Activated T-helper 1 cell treated with anti-CD3 and anti-CD28 coated beads, Interleukin-2, amount 50 U/mL, for 16 hours (primary cell): ENCODE measurements around the gene ARL5C.
"Not testable (repeated sequence)": the region's sequence is repeated elsewhere in the genome, so short reads cannot be mapped to it uniquely, and the experiment has no call there.

ENCODE experiments used
- DNase-seq, 2 donors: peaks; one replicate each; pipeline ENCODE4 v3.0.0-alpha.2; 2020; ENCODE audit warnings: low read depth in 1 of 2, low spot score in 1 of 2

ARL5C gene

GRCh38 chr17:39141915-39142664 lies 23.9 kb downstream of the ARL5C start:
- DNase-seq = no peak

DNA sequence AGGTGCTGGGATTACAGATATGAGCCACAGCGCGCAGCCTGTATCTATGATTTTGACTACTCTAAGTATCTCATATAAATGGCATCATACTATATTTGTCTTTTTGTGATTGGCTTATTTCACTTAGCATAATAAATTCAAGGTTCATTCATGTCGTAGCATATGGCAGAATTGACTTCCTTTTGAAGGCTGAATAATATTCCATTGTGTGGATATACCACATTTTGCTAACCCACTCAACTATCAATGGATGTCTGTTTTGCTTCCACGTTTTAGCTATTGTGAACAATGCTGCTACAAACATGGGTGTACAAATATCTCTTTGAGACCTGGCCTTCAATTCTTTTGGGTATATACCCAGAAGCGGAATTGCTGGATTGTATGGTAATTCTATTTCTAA lies 24.7 kb downstream of the ARL5C start:
- DNase-seq = no peak

GRCh38 chr17:39139561-39139960 lies 26.4 kb downstream of the ARL5C start:
- DNase-seq = no peak

GRCh38 chr17:39139161-39139511 lies 26.8 kb downstream of the ARL5C start:
- DNase-seq = no peak

DNA sequence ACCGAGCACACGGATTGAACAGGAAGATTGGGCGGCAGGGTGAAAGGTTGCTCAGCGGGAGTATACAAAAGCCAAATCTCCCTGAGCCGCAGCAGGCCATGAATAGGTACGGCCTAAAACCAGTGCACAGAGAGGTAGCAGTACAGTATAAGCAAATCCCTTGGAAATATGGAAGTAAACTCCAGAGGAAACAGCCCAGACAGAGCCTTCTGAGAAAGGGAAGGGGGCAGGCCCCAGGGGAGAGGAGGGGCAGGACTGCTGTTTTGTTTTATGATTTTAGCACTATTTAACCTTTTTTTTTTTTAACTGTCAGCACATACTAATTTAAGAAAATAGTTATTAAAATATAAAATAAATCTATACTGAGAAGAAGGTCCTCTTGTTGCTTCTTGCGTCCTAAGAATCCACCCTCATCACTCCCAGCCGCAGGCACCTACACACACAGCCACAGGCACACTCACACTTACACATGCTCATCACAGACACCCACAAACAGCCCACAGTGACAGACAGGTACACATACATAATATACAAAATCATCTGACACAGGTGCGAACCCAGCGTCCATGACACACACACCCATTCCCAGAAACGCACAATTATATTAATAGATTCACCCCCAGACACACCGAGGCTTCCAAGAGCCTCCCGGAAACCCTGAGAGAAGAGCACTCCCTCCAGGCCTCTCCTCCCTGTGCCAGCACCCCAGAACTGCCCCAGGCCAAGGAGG lies 27.4 kb downstream of the ARL5C start:
- DNase-seq = no peak

GRCh38 chr17:39134878-39135277 lies 31.1 kb downstream of the ARL5C start:
- DNase-seq = no peak

DNA sequence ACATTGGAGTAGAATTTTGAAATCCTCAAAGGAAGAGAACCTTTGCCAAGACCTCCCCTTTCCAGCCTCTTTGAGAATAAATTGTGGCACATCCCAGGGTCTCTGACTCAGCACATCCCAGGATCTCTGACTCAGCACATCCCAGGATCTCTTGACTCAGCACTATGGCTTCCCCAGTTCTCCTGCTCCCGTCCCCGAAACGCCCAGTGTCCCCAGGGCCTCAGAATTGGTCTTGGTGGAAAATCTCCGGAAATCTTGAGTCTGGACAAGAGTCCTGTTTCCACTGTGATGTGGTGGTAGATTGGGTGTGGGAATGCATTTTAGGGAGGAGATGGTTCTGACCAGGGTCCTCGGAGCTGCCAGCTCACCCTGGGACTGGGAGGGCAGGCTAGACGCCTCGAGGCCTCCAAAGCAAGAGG lies 33.8 kb downstream of the ARL5C start:
- DNase-seq = no peak

GRCh38 chr17:39131616-39132015 lies 34.3 kb downstream of the ARL5C start:
- DNase-seq = no peak

DNA sequence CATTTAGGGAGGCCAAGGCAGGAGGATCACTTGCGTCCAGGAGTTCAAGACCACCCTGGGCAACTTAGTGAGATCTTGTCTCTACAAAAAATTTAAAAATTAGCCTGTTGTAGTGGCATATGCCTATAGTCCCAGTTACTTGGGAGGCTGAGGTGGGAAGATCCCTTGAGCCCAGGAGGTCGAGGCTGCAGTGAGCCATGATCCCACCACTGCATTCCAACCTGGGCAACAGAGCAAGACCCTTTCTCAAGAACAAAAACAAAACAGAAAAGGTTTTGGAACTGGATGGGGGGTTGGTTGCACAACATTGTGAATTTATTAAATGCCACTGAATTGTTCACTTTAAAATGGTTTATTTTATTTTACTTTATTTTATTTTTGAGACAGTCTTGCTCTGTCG lies 35.8 kb downstream of the ARL5C start:
- no peak for DNase-seq

- DNase-seq = not testable (repeated sequence)
Measured at GRCh38 chr17:39129544-39129943, 36.4 kb downstream of the ARL5C start.

GRCh38 chr17:39126436-39126835 lies 39.5 kb downstream of the ARL5C start:
- no peak for DNase-seq

DNA sequence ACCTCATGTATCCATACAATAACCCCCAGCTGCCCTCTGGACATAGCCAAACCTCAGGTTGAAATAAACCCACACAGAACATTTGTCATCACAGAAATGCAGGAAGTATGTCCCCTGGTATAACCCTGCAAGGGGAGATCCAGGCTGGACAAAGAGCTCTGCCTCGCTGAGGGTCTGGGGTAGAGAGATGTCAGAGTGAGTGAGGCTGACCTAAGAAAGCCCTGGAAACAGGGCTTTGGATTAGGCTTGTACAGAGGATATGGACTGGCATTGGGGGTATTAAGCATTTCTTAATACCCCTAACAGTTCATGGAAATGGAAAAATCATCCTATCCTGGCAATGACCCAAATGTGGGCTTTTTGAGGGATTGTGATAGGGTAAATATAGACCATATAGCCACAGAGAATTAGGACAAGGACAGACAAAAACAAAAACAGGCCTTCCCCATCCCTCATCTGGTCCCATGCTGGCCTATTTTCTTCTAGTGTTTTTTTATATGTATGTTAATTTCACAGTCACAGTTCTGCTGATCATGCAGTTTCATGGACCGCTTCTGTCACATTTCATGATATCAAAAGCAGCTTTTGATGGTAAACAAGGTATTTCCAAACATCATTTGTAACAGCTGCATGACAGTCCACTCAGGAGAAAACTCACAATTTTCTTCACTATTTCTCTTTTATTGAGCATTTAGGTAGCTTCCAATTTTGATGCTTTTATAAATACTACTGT lies 40.7 kb downstream of the ARL5C start:
- no peak for DNase-seq

- DNase-seq = no peak
Measured at GRCh38 chr17:39123627-39124026, 42.3 kb downstream of the ARL5C start.

DNA sequence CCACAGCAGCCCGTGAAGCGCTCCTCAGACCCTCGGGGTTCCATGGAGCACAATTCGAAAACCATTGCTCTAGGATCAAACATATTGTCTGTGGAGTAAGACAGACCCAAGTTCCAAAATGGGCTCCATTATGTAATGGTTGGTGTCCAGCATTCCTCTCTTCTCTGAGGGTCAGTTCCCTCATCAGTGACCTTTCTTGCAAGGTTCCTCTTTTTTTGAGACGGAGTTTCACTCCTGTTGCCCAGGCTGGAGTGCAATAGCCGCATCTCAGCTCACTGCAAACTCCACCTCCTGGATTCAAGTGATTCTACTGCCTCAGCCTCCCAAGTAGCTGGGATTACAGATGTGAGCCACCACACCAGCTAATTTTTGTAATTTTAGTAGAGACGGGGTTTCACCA lies 43.0 kb downstream of the ARL5C start:
- no peak for DNase-seq

DNA sequence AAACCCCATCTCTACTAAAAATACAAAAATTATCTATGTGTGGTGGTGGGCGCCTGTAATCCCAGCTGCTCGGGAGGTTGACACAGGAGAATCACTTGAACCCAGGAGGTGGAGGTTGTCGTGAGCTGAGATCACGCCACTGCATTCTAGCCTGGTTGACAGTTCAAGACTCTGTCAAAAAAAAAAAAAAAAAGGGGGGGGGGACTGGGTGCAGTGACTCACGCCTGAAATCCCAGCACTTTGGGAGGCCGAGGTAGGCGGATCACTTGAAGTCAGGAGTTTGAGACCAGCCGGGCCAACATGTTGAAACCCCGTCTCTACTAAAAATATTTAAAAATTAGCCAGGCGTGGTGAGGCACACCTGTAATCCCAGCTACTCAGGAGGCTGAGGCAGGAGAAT lies 44.0 kb downstream of the ARL5C start:
- DNase-seq = not testable (repeated sequence)

DNA sequence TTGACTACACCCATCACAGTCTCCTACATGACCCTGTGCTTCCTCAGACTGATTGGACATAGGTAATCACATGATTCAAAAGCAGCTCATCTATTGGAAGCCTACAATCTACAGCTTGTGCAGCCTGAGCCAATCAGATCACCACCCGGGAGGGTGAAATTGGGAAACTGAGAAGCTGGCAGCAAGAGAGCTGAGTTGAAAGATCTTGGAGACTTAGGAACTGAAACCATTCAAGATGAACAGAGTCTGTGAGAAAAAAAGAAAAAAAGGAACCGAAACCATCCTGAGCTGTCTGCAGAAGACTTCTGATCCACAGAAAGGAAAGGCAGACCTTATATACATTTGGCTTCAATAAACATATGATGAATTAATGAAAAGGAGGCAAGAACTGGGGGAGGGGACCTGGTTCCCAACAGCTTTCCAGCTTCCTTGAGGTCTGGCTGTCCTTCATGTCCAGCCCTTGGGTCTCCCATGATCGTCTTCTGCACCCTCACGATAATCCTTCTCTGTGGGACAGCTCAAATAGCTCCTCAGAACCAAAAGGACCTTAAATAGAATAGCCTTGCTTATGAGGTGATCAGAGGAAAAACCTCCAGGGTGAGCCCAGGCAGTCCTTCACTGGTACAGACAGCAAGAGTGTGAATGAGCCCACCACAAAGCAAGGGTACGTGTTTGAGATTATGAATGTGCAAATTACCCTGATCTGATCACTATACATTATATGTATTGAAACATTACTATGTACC lies 47.1 kb downstream of the ARL5C start:
- no peak for DNase-seq

DNA sequence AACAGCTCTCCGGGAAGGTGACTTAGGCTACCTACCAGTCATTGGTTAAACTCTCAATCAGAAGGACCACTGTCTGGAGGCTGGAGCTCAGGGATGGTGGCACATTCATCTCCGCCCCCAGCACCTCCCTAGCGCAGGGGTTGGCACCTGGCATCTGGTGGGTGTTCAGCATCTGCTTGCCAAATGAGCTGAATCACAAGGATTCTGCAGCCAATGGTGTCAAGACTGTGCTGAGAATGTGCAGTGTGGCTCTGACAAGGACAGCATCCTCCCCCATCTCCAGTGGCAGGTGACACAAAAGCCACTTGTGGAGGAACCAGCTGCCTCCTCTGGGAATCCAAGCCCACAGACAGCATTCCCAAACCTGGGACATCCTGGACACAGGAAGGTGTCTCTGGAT lies 49.7 kb downstream of the ARL5C start:
- no peak for DNase-seq

DNA sequence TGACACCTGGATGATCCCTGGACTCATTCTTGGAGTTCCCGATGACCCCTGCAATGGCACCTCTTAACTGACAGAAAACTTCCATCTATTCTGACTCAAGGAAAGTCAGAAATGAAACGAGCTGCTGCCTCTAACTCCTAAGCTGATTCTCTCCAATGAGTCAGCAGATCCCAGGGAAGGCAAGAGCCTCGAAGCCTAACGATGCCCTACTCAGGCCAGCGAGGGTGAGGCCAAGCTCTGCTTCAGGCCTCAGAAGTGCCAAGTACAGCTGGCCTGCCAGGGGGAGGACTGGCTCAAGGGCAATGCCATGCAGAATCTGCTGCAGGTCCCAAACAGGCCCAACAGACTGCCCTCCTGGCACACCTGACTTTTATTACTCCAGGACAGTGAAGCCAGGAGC lies 50.8 kb downstream of the ARL5C start:
- DNase-seq = no peak

- DNase-seq = no peak
Measured at GRCh38 chr17:39114723-39115122, 51.2 kb downstream of the ARL5C start.

GRCh38 chr17:39113871-39114270 lies 52.1 kb downstream of the ARL5C start:
- DNase-seq = no peak

DNA sequence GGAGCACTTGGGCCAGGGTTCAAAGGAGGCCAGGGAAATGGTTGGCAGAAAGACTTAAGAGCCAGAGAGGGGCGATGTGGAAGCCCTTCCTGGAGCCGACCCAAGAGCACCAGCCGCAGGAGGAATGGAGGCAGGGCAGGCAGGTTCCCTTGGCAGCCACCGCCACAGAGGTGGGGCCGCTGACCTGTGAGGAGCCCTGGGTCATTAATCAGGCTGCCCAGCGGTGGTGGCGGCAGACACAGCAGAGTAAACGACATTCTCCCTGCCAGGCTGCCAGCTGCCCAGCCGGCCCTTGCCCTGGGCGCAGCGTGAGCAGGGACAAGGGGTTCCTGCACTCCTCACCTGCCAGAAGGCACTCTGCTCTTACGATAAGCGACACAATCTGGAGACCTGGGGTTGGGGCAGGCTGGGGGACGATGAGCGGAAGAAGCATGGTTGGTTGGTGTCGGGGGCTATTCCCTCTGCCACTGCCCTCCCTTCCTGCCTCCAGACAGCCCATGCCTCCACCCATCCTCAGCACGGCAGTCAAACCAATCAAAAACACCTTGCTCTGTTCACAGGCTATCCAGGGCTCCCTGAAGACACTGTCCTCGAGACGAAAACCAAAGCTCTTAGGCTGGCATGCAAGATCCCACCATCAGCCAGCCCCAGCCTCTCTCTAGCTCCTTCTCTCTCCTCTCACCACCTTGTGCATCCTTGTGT lies 55.4 kb downstream of the ARL5C start:
- no peak for DNase-seq
